H9 (cell line): ENCODE results near the gene RERE. TPM values are rescaled to one million over a fixed set of nuclear protein-coding genes. Genes with fewer than 3 reads are reported as not detected.

Experiments used
- DNase-seq: peaks from one replicate; pipeline ENCODE4 v3.0.0-alpha.2; 2017
- H2AFZ ChIP-seq: one replicate; pipeline ENCODE4 v1.6.1; 2013; ENCODE audit warnings: mild to moderate bottlenecking, low read length, control low read depth, moderate library complexity
- H2AK5ac ChIP-seq: 2 replicates; pipeline ENCODE4 v1.6.1; 2013; ENCODE audit warnings: low read length, control low read depth, mixed read lengths; ENCODE audit not compliant: insufficient read length
- H2BK120ac ChIP-seq: one replicate; pipeline ENCODE4 v1.6.1; 2013; ENCODE audit warnings: low read depth, mild to moderate bottlenecking, low read length, control low read depth, inconsistent platforms; ENCODE audit not compliant: poor library complexity, severe bottlenecking
- H2BK12ac ChIP-seq: 2 replicates; pipeline ENCODE4 v1.6.1; 2013; ENCODE audit warnings: low read length, control low read depth, mixed read lengths, low read depth; ENCODE audit not compliant: insufficient read length
- H2BK15ac ChIP-seq: 2 replicates; pipeline ENCODE4 v1.6.1; 2013; ENCODE audit warnings: low read depth, low read length, control low read depth
- H2BK20ac ChIP-seq: one replicate; pipeline ENCODE4 v1.6.1; 2013; ENCODE audit warnings: low read depth, mild to moderate bottlenecking, low read length, control low read depth, inconsistent platforms; ENCODE audit not compliant: poor library complexity, severe bottlenecking
- H2BK5ac ChIP-seq: 2 replicates; pipeline ENCODE4 v1.6.1; 2013; ENCODE audit warnings: low read length, control low read depth, mixed read lengths; ENCODE audit not compliant: insufficient read length
- H3K14ac ChIP-seq: 2 replicates; pipeline ENCODE4 v1.6.1; 2013; ENCODE audit warnings: low read length, control low read depth; ENCODE audit not compliant: insufficient read depth
- H3K18ac ChIP-seq: 2 replicates; pipeline ENCODE4 v1.6.1; 2013; ENCODE audit warnings: low read depth, mild to moderate bottlenecking, mixed read lengths, low read length, control low read depth; ENCODE audit not compliant: insufficient read length
- H3K23ac ChIP-seq: 2 replicates; pipeline ENCODE4 v1.6.1; 2013; ENCODE audit warnings: low read length, control low read depth, mixed read lengths, low read depth; ENCODE audit not compliant: insufficient read length
- H3K23me2 ChIP-seq: 2 replicates; pipeline ENCODE4 v1.6.1; 2013; ENCODE audit warnings: low read depth, mild to moderate bottlenecking, mixed read lengths, low read length, control low read depth; ENCODE audit not compliant: insufficient read length, poor library complexity, severe bottlenecking
- H3K27ac ChIP-seq: 2 replicates; pipeline ENCODE4 v1.5.1; 2013; ENCODE audit warnings: low read length, control low read depth, mixed read lengths, low read depth; ENCODE audit not compliant: insufficient read length
- H3K27me3 ChIP-seq: 2 replicates; pipeline ENCODE4 v1.6.1; 2013; ENCODE audit warnings: low read length, control low read depth, inconsistent platforms; ENCODE audit not compliant: insufficient read depth
- H3K4ac ChIP-seq: 2 replicates; pipeline ENCODE4 v1.6.1; 2013; ENCODE audit warnings: low read depth, mild to moderate bottlenecking, control low read depth, inconsistent platforms, low read length, moderate library complexity
- H3K4me1 ChIP-seq: 2 replicates; pipeline ENCODE4 v1.6.1; 2013; ENCODE audit warnings: low read length, control low read depth, inconsistent platforms; ENCODE audit not compliant: insufficient read depth
- H3K4me2 ChIP-seq: 2 replicates; pipeline ENCODE4 v1.6.1; 2013; ENCODE audit warnings: low read length, control low read depth, mixed read lengths; ENCODE audit not compliant: insufficient read length, insufficient read depth
- H3K56ac ChIP-seq: 2 replicates; pipeline ENCODE4 v1.6.1; 2013; ENCODE audit warnings: low read depth, mild to moderate bottlenecking, mixed read lengths, low read length, control low read depth; ENCODE audit not compliant: insufficient read length
- H3K79me1 ChIP-seq: 2 replicates; pipeline ENCODE4 v1.6.1; 2013; ENCODE audit warnings: low read depth, mild to moderate bottlenecking, moderate library complexity, low read length, control low read depth, inconsistent platforms; ENCODE audit not compliant: insufficient read depth, poor library complexity, severe bottlenecking
- H3K79me2 ChIP-seq: 2 replicates; pipeline ENCODE4 v1.6.1; 2013; ENCODE audit warnings: low read length, control low read depth, inconsistent platforms; ENCODE audit not compliant: insufficient read depth
- H3K9ac ChIP-seq: 2 replicates; pipeline ENCODE4 v1.6.1; 2013; ENCODE audit warnings: low read length, control low read depth, mixed read lengths; ENCODE audit not compliant: insufficient read length; ENCODE audit errors: extremely low read depth
- H3K9me3 ChIP-seq: one replicate; pipeline ENCODE4 v1.6.1; 2013; ENCODE audit warnings: low read depth, low read length, inconsistent platforms; ENCODE audit not compliant: control insufficient read depth
- H3T11ph ChIP-seq: one replicate; pipeline ENCODE4 v1.6.1; 2013; ENCODE audit warnings: mild to moderate bottlenecking, low read length, control low read depth, inconsistent platforms
- H4K20me1 ChIP-seq: one replicate; pipeline ENCODE4 v1.6.1; 2013; ENCODE audit not compliant: control insufficient read depth, insufficient read length, insufficient read depth
- H4K5ac ChIP-seq: 2 replicates; pipeline ENCODE4 v1.6.1; 2013; ENCODE audit warnings: low read depth, mild to moderate bottlenecking, mixed read lengths, low read length, control low read depth; ENCODE audit not compliant: insufficient read length
- H4K8ac ChIP-seq: replicated peaks from 2 replicates; pipeline ENCODE4 v1.6.1; 2013; ENCODE audit warnings: low read length, control low read depth, mixed read lengths, low read depth; ENCODE audit not compliant: insufficient read length
- H4K91ac ChIP-seq: 2 replicates; pipeline ENCODE4 v1.6.1; 2013; ENCODE audit warnings: low read depth, mild to moderate bottlenecking, moderate library complexity, mixed read lengths, low read length, control low read depth; ENCODE audit not compliant: insufficient read length
- H3K27ac Mint-ChIP-seq, 3 experiments: 2 replicates in 2 of 3; 3 replicates in 1 of 3; pipeline ENCODE4 v1.8.0; 2020 to 2021; ENCODE audit warnings: mixed read lengths in 3 of 3, mild to moderate bottlenecking in 1 of 3, moderate library complexity in 1 of 3
- H3K27me3 Mint-ChIP-seq: 2 replicates; pipeline ENCODE4 v1.8.0; 2021; ENCODE audit warnings: low read depth, mild to moderate bottlenecking, moderate library complexity, mixed read lengths
- H3K36me3 Mint-ChIP-seq, 3 experiments: 2 replicates in 2 of 3; 3 replicates in 1 of 3; pipeline ENCODE4 v1.8.0; 2020 to 2021; ENCODE audit warnings: low read depth in 3 of 3, mixed read lengths in 3 of 3; ENCODE audit not compliant: insufficient read depth in 1 of 3
- H3K4me1 Mint-ChIP-seq, 2 experiments: 2 replicates each; pipeline ENCODE4 v1.8.0; 2020; ENCODE audit warnings: mixed read lengths in 2 of 2
- H3K4me3 Mint-ChIP-seq, 2 experiments: 2 replicates in 1 of 2; 3 replicates in 1 of 2; pipeline ENCODE4 v1.8.0; 2020 to 2021; ENCODE audit warnings: mild to moderate bottlenecking in 2 of 2, mixed read lengths in 2 of 2, moderate library complexity in 1 of 2
- H3K9me3 Mint-ChIP-seq, 2 experiments: 2 replicates in 1 of 2; 3 replicates in 1 of 2; pipeline ENCODE4 v1.8.0; 2020; ENCODE audit warnings: mild to moderate bottlenecking in 2 of 2, mixed read lengths in 2 of 2, moderate library complexity in 1 of 2
- CTCF ChIP-seq: fragments of 200-600 bp; sonication (generic); conservative IDR thresholded peaks from 3 replicates; pipeline ENCODE4 v1.8.0; 2021; ENCODE audit warnings: antibody characterized with exemption, mild to moderate bottlenecking
- WGBS: extraction: QIAGEN DNeasy Blood & Tissue Kit; methylation state at CpG from one replicate; pipeline ENCODE4 v1.1.7; 2013; ENCODE audit warnings: missing lambda C conversion rate, low lambda C conversion rate, mixed read lengths; ENCODE audit not compliant: insufficient read length; ENCODE audit errors: extremely low coverage; 5-methylcytosine and 5-hydroxymethylcytosine counted together
- total RNA-seq: library from RNA; stranded (reverse); gene quantifications from 2 replicates; pipeline ENCODE4 v1.2.1, GENCODE V29; 2021

Gene RERE
- total RNA-seq, 1 experiment from 2014 or later, result 103 TPM

- no peaks in the 10 kb centered on the region for H3K9me3 ChIP-seq
- H3K23ac ChIP-seq, result no peak overlapping the region
- no peak overlapping the region for H3K4ac ChIP-seq
- no peak overlapping the region for H3K18ac ChIP-seq
- H3K79me2 ChIP-seq, result peaks cover 2% of the 10 kb centered on the region; the same call in 1 of the 2 replicates
- no peaks in the 10 kb centered on the region for H3K23me2 ChIP-seq
- no peaks in the 10 kb centered on the region for H3K27me3 Mint-ChIP-seq
- no peak overlapping the region for H4K8ac ChIP-seq
- H2BK120ac ChIP-seq, result no peak overlapping the region
- no peaks in the 10 kb centered on the region for H3K9me3 Mint-ChIP-seq
- no peak overlapping the region for H3K4me3 Mint-ChIP-seq
- H3K79me1 ChIP-seq, result peaks cover 2% of the 10 kb centered on the region
- H3K56ac ChIP-seq, result no peak overlapping the region
- H3K27ac Mint-ChIP-seq, result peak overlapping the region; percentile 1 to 24 (median 5); a peak in 5 of 7 replicates
- H3K4me1 Mint-ChIP-seq, result peaks cover 52 to 53% of the 10 kb centered on the region in 2 experiments
- H3K27me3 ChIP-seq, result no peaks in the 10 kb centered on the region
- TF ChIP-seq CTCF, result no peak
- no peak overlapping the region for H2BK5ac ChIP-seq
- no peak overlapping the region for H3K27ac ChIP-seq
- no peak overlapping the region for H2AFZ ChIP-seq
- no peak overlapping the region for H4K5ac ChIP-seq
- no peak overlapping the region for H2BK15ac ChIP-seq
- H2BK20ac ChIP-seq, result no peak overlapping the region
- H3K14ac ChIP-seq, result no peak overlapping the region
- no peak overlapping the region for H2BK12ac ChIP-seq
- no peak overlapping the region for H3K4me2 ChIP-seq
- H3K36me3 Mint-ChIP-seq, result peaks cover 6 to 9% (median 8%) of the 10 kb centered on the region in 3 experiments; a peak in 6 of 7 replicates
- no peak overlapping the region for H4K91ac ChIP-seq
- no peak overlapping the region for H3T11ph ChIP-seq
- H4K20me1 ChIP-seq, result no peaks in the 10 kb centered on the region
- H3K9ac ChIP-seq, result no peak overlapping the region
- peaks cover 13% of the 10 kb centered on the region; the same call in 1 of the 2 replicates for H3K4me1 ChIP-seq
- WGBS, result no CpG with 5 or more reads among the region's 4 CpGs
- no peak for DNase-seq
- no peak overlapping the region for H2AK5ac ChIP-seq
Measured at GRCh38 chr1:8456308-8456912, 361.0 kb downstream of the RERE start.
